Lower lobe of right lung (tissue), 2 donors: ENCODE results near the gene BAX. TPM values are rescaled to one million over a fixed set of nuclear protein-coding genes. Genes with fewer than 3 reads are reported as not detected.
A peak's percentile ranks its signal among the peaks of the same experiment; 100 is the strongest.

Experiments used
- ATAC-seq, 2 donors: fragments of 200-7000 bp; cut with Tn5 transposase; one replicate each; pipeline ENCODE4 v1.9.1; 2020 to 2022; ENCODE audit warnings: mild to moderate bottlenecking in 2 of 2, moderate library complexity in 2 of 2
- DNase-seq: peaks from one replicate; pipeline ENCODE4 v3.0.0-alpha.2; 2020
- H3K27ac ChIP-seq: fragments of 200-600 bp; one replicate; pipeline ENCODE4 v1.8.0; 2022
- H3K27me3 ChIP-seq: fragments of 200-600 bp; one replicate; pipeline ENCODE4 v1.8.0; 2022; ENCODE audit warnings: low read depth
- H3K36me3 ChIP-seq: fragments of 200-600 bp; one replicate; pipeline ENCODE4 v1.8.0; 2022; ENCODE audit warnings: mild to moderate bottlenecking
- H3K4me1 ChIP-seq: fragments of 200-600 bp; one replicate; pipeline ENCODE4 v1.8.0; 2022
- H3K4me3 ChIP-seq: fragments of 200-600 bp; one replicate; pipeline ENCODE4 v1.8.0; 2022; ENCODE audit warnings: mild to moderate bottlenecking
- H3K9me3 ChIP-seq: fragments of 200-600 bp; one replicate; pipeline ENCODE4 v1.8.0; 2022
- CTCF ChIP-seq: fragments of 200-600 bp; IDR thresholded peaks from one replicate; pipeline ENCODE4 v1.8.0; 2022; ENCODE audit warnings: antibody characterized with exemption, mild to moderate bottlenecking
- intact Hi-C: fragments of 100-400 bp; cut with DNase I; formaldehyde crosslinking; loops from one replicate; pipeline ENCODE4 v1.11.0; 2022
- total RNA-seq: library from RNA; stranded (reverse); fragmentation: NEBNext Ultra II Directional; extraction: Animal tissue kit (Norgen Biotek cat#: 25700); gene quantifications from one replicate; pipeline ENCODE4 v1.2.1, GENCODE V29; 2021
- donor health status: DM: no; HTN: yes; CAD: no; lungs with severe emphysema.

Gene BAX
- total RNA-seq, 1 donor from 2014 or later: 142 TPM

GRCh38 chr19:48968179-48968661 is 13.5 kb downstream of the BAX start:
- no peak for TF ChIP-seq CTCF
- no peaks in the 10 kb centered on the region for H3K9me3 ChIP-seq
- H3K27ac ChIP-seq: peak overlapping the region; percentile 25
- intact Hi-C loops: no loop called here
- no peak for DNase-seq
- ATAC-seq: no peak
- H3K27me3 ChIP-seq: no peaks in the 10 kb centered on the region
- peaks cover 47% of the 10 kb centered on the region for H3K4me1 ChIP-seq
- peaks cover 70% of the 10 kb centered on the region for H3K36me3 ChIP-seq
- no peak overlapping the region for H3K4me3 ChIP-seq

GRCh38 chr19:48968813-48969218 is 14.1 kb downstream of the BAX start:
- peaks cover 76% of the 10 kb centered on the region for H3K36me3 ChIP-seq
- no peak for DNase-seq
- H3K27me3 ChIP-seq: no peaks in the 10 kb centered on the region
- no peak overlapping the region for H3K4me3 ChIP-seq
- no peak for TF ChIP-seq CTCF
- intact Hi-C loops: no loop called here
- H3K27ac ChIP-seq: peak overlapping the region; percentile 25
- H3K4me1 ChIP-seq: peaks cover 41% of the 10 kb centered on the region
- no peak for ATAC-seq
- H3K9me3 ChIP-seq: no peaks in the 10 kb centered on the region

GRCh38 chr19:48969276-48970138 is 14.8 kb downstream of the BAX start:
- intact Hi-C loops: no loop called here

GRCh38 chr19:48970139-48970766 is 15.6 kb downstream of the BAX start:
- DNase-seq: no peak
- TF ChIP-seq CTCF: no peak
- no peak overlapping the region for H3K4me3 ChIP-seq
- H3K27me3 ChIP-seq: no peaks in the 10 kb centered on the region
- H3K4me1 ChIP-seq: peaks cover 32% of the 10 kb centered on the region
- ATAC-seq: no peak
- no peaks in the 10 kb centered on the region for H3K9me3 ChIP-seq
- H3K27ac ChIP-seq: no peak overlapping the region
- intact Hi-C loops: no loop called here
- H3K36me3 ChIP-seq: peaks cover 84% of the 10 kb centered on the region

More at GRCh38 chr19:48969276-48970138, 14.8 kb downstream of the BAX start:
- Histone ChIP-seq H3K4me3 (no peak overlapping the region), H3K27ac (no peak overlapping the region), H3K9me3 (no peaks in the 10 kb centered on the region), H3K36me3 (peaks cover 82% of the 10 kb centered on the region), H3K27me3 (no peaks in the 10 kb centered on the region), H3K4me1 (peaks cover 34% of the 10 kb centered on the region)
- TF ChIP-seq CTCF: no peak
- ATAC-seq (no peak), DNase-seq (no peak)

- H3K4me1 ChIP-seq: peaks cover 32% of the 10 kb centered on the region
- intact Hi-C loops: no loop called here
- H3K9me3 ChIP-seq: no peaks in the 10 kb centered on the region
- no peak overlapping the region for H3K4me3 ChIP-seq
- peak; percentile 90 for DNase-seq
- H3K27ac ChIP-seq: no peak overlapping the region
- no peaks in the 10 kb centered on the region for H3K27me3 ChIP-seq
- TF ChIP-seq CTCF: peak; percentile 97
- H3K36me3 ChIP-seq: peaks cover 83% of the 10 kb centered on the region
- ATAC-seq: peak; percentile 81
Observed at GRCh38 chr19:48970923-48971395, 16.3 kb downstream of the BAX start.
